ENCODE data around the gene CACNG1. TPM values are rescaled to one million over a fixed set of nuclear protein-coding genes. Genes with fewer than 3 reads are reported as not detected.

The CACNG1 gene
- total RNA-seq, 1 experiment from 2014 or later: not detected

GRCh38 chr17:67046398-67046797, 2.0 kb downstream of the CACNG1 start:
- WGBS (ENCODE audit: extremely low coverage, insufficient read length, low lambda C conversion rate): no CpG with 5 or more reads among the region's 4 CpGs
- H2BK20ac ChIP-seq (ENCODE audit: low read depth, low read length, poor library complexity, severe bottlenecking): no peak overlapping the region
- H3K4me1 ChIP-seq (ENCODE audit: insufficient read depth, low read length): no peaks in the 10 kb centered on the region
- Mint-ChIP-seq H3K4me3 (no peak overlapping the region), H3K36me3 (ENCODE audit: insufficient read depth in 1 of 3, low read depth in 3 of 3) (peaks cover 0 to 14% (median 8%) of the 10 kb centered on the region in 3 experiments; a peak in 4 of 7 replicates), H3K27me3 (ENCODE audit: low read depth) (peaks cover 2% of the 10 kb centered on the region), H3K4me1 (peaks cover 0 to 3% of the 10 kb centered on the region in 2 experiments; a peak in 1 of 4 replicates), H3K9me3 (peaks cover 22 to 24% of the 10 kb centered on the region in 2 experiments), H3K27ac (no peak overlapping the region; a peak in 1 of 7 replicates)
- H3T11ph ChIP-seq (ENCODE audit: low read length): no peak overlapping the region
- no peak overlapping the region for H4K5ac ChIP-seq (ENCODE audit: insufficient read length, low read depth, low read length)
- no peak overlapping the region for H3K4me2 ChIP-seq (ENCODE audit: insufficient read depth, insufficient read length, low read length)
- no peak overlapping the region; the same call in 1 of the 2 replicates for H3K14ac ChIP-seq (ENCODE audit: insufficient read depth, low read length)
- no peak overlapping the region for H2BK120ac ChIP-seq (ENCODE audit: low read depth, low read length, poor library complexity, severe bottlenecking)
- no peak overlapping the region for H3K9ac ChIP-seq (ENCODE audit: extremely low read depth, insufficient read length, low read length)
- H3K18ac ChIP-seq (ENCODE audit: insufficient read length, low read depth, low read length): no peak overlapping the region
- H4K20me1 ChIP-seq (ENCODE audit: control insufficient read depth, insufficient read depth, insufficient read length): no peaks in the 10 kb centered on the region
- no peak overlapping the region for H3K23ac ChIP-seq (ENCODE audit: insufficient read length, low read depth, low read length)
- no peak overlapping the region for H2AFZ ChIP-seq (ENCODE audit: low read length)
- no peak overlapping the region for H2BK12ac ChIP-seq (ENCODE audit: insufficient read length, low read depth, low read length)
- H2BK15ac ChIP-seq (ENCODE audit: low read depth, low read length): no peak overlapping the region
- H2AK5ac ChIP-seq (ENCODE audit: insufficient read length, low read length): no peak overlapping the region
- H4K91ac ChIP-seq (ENCODE audit: insufficient read length, low read depth, low read length): no peak overlapping the region
- H3K23me2 ChIP-seq (ENCODE audit: insufficient read length, low read depth, low read length, poor library complexity, severe bottlenecking): no peaks in the 10 kb centered on the region
- DNase-seq: no peak
- no peaks in the 10 kb centered on the region for H3K79me2 ChIP-seq (ENCODE audit: insufficient read depth, low read length)
- no peaks in the 10 kb centered on the region for H3K9me3 ChIP-seq (ENCODE audit: control insufficient read depth, low read depth, low read length)
- H2BK5ac ChIP-seq (ENCODE audit: insufficient read length, low read length): no peak overlapping the region
- no peaks in the 10 kb centered on the region for H3K27me3 ChIP-seq (ENCODE audit: insufficient read depth, low read length)
- H3K4ac ChIP-seq (ENCODE audit: low read depth, low read length): no peak overlapping the region
- no peak overlapping the region for H3K27ac ChIP-seq (ENCODE audit: insufficient read length, low read depth, low read length)
- TF ChIP-seq CTCF (conservative IDR thresholded peaks at IDR 0.05): no peak
- H4K8ac ChIP-seq (replicated peaks; ENCODE audit: insufficient read length, low read depth, low read length): no peak overlapping the region
- H3K56ac ChIP-seq (ENCODE audit: insufficient read length, low read depth, low read length): no peak overlapping the region
- no peaks in the 10 kb centered on the region for H3K79me1 ChIP-seq (ENCODE audit: insufficient read depth, low read depth, low read length, poor library complexity, severe bottlenecking)

Measured in H9 (cell line).